Effector CD8-positive, alpha-beta T cell (primary cell): ENCODE measurements around the gene ZNF182.
"Not testable (repeated sequence)": the region's sequence is repeated elsewhere in the genome, so short reads cannot be mapped to it uniquely, and the experiment has no call there.

Source experiments
- DNase-seq: peaks from one replicate; lab custom pipeline; 2025; lab: John Stamatoyannopoulos, UW

Gene ZNF182

GRCh38 chrX:48001260-48001659, 2.5 kb downstream of the ZNF182 start:
- no peak for DNase-seq

- DNase-seq, result no peak
Measured at GRCh38 chrX:47992669-47993068, 11.1 kb downstream of the ZNF182 start.

GRCh38 chrX:47992095-47992380, 11.8 kb downstream of the ZNF182 start:
- no peak for DNase-seq

DNA sequence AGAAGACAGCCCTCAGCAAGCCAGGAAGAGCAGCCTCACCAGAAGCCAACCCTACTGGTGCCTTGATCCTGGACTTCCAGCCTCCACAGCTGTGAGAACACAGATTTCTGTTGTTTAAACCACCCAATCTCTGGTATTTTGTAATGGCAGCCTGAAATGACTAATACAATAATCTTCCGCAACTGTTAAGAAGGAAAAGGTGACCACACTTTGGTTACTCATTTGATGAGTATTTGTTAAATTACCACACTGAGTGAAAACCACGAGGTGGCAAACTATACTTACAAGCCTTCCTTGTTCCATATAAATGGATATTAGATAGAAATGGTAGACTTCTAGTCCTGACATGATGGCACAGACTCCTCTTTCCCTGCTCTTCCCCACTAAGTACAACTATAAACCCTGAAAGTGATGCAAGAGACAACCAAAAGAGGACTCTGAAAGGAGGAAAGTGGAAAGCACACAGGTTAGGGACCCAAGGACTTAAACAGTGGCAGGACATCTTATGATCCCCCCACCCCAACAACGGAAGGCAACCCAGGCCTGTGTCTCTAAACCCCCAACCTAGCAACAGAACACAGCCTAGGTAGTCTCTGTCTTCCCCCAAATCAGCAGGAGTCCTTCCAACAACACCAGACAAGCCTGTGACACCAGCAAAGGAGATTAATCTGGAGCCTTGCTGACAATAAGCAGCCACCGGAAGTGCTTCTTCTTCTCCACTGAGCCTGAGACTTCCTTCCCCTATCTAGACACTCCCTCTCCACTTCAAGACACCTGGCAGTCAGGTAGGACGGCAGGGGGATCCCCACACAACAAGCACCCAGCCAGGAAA, 12.3 kb downstream of the ZNF182 start:
- no peak for DNase-seq

GRCh38 chrX:47976254-47977151, 27.3 kb downstream of the ZNF182 start:
- DNase-seq, result no peak

- DNase-seq, result no peak
Measured at GRCh38 chrX:47973235-47973634, 30.6 kb downstream of the ZNF182 start.

DNA sequence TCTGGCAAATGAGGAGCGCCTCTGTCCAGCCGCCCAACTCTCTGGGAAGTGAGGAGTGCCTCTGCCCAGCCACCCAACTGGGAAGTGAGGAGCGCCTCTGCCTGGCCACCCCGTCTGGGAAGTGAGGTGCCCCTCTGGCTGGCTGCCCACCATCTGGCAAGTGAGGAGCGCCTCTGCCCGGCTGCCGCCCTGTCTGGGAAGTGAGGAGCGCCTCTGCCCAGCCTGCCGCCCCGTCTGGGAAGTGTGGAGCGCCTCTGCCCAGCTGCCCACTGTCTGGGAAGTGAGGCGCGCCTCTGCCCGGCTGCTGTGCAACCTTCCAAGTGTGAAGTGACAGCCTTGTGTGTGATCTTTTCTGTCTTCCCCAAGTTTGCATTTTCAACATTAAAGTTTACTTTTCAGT, 38.3 kb downstream of the ZNF182 start:
- not testable (repeated sequence) for DNase-seq

- DNase-seq, result not testable (repeated sequence)
Measured at GRCh38 chrX:47961830-47962229, 42.0 kb downstream of the ZNF182 start.

DNA sequence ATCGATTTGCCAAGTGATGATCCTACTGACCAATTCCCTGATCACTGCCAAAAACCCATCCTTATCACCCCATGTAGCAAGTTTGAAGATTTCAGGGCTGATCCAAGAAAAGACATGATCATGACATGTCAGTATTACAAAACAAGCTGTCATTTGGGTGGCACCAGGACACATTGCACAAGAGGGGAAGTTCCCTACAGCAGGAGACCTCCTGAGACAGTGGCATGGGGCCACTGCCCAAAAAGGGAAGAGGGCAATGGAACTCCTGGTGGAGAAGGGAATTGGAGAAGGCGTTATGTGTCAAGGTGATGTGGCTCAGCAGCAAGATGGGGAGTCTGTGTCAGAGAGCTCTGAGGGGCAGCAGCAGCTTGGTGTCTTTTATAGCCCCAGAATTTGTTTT, 43.4 kb downstream of the ZNF182 start:
- DNase-seq, result no peak

GRCh38 chrX:47958761-47959342, 44.9 kb downstream of the ZNF182 start:
- DNase-seq, result no peak

DNA sequence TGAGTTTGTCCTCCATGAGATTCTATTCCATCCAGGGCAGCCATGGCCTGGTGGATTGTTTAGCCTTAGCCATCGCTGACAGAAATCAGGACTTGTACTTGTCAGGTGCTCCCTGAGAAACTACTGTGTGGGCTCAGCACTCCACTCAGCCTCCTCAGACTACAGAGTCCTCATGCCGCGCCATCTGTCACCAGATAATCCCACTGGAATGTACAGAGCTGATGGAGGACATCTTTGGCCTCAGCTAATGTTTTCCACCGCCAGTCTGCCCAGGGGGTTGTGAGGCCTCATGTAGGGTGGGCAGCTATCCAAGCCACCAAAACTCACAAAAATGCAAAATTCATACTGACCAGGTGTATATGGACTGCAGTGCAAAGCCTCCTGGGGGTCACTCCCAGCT, 45.6 kb downstream of the ZNF182 start:
- DNase-seq, result not testable (repeated sequence)

GRCh38 chrX:47956016-47956415, 47.8 kb downstream of the ZNF182 start:
- DNase-seq, result no peak

DNA sequence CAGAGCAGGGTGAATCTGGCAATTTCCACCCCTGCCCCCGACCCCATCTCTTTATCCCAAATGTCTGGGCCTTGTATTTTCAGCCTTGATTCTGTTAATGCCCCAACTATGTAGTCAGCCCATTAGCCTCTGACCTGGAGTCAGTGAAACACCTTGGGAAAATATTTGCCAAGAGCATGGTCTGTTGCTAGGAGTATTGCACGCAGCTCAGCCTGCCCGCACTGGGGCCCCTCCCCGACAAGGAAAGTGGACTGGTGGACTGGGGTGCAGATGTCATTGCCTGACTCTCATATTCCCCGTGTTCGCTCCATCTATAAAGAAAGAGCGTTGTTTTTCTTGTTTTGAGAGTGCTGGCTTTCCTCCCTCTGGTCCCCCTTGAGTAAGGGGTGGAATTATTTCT, 48.5 kb downstream of the ZNF182 start:
- DNase-seq, result not testable (repeated sequence)

- DNase-seq, result no peak
Measured at GRCh38 chrX:47941423-47941822, 62.4 kb downstream of the ZNF182 start.

- DNase-seq, result no peak
Measured at GRCh38 chrX:47940448-47940847, 63.3 kb downstream of the ZNF182 start.

- DNase-seq, result no peak
Measured at GRCh38 chrX:47936940-47937317, 66.9 kb downstream of the ZNF182 start.

DNA sequence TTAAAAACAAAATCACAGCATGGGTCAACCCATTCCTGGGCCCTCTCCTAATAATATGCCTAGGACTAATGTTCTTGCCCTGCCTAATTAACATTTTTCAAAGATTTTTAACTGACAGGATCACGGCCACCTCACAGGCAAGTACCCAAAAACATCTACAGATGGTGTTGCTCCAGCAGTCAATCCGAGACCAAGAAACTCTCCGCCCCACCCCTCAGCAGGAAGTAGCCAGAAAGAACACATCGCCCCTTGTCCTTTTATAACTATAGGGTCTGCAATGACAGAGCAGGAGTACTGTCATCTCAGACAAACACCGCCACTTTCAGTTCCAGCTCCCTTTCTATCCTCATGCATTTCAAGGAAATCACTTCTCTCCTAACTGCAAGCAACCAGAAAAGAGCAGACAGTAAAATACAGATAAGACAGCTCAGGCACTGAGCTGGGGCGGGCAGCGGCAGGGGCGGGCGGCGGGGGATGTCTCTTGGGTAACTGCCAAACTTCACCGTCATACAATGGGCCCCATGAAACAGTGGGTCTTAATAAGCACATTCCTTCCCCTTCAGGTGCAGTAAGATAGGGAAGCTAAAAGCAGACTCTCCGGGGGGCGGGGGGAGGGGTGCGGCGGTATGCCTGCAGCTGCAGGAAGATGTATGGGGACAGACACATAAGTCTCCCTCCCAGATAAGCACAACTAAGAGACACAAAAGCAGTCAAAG, 67.4 kb downstream of the ZNF182 start:
- no peak for DNase-seq

DNA sequence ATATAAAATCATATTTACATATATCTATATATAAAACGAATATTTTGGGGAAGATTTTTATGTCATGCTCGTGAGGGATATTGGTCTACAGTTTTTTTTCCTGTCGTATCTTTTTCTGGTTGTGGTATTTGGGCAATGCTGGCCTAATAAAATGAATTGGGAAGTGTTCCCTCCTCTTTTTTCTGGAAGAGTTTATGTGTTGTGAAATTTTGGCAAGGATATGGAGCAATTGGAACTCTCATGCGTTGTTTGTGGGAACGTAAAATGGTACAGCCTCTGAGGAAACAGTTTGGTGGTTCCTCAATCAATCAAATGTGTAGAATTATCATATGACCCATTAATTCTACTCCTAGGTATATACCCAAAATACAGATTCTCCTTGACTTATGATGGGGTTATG, 69.8 kb downstream of the ZNF182 start:
- DNase-seq, result no peak

- not testable (repeated sequence) for DNase-seq
Measured at GRCh38 chrX:47931970-47932369, 71.8 kb downstream of the ZNF182 start.

- DNase-seq, result no peak
Measured at GRCh38 chrX:47927212-47927611, 76.6 kb downstream of the ZNF182 start.
